Measurements from ENCODE around the gene MEGF9. TPM values are rescaled to one million over a fixed set of nuclear protein-coding genes. Genes with fewer than 3 reads are reported as not detected.

Gene MEGF9
- polyA plus RNA-seq, 1 donor (not counting 4 experiments of a cell fraction or from before 2014, with no cell fraction given) = 11.2 TPM

GRCh38 chr9:120680579-120680978 lies 33.7 kb downstream of the MEGF9 start:
- H2AFZ ChIP-seq (ENCODE audit: control insufficient read depth, low read length) = no peak overlapping the region
- H3K36me3 ChIP-seq (ENCODE audit: control insufficient read depth in 2 of 2, extremely low read depth in 1 of 2, insufficient read depth in 2 of 2, low read length in 2 of 2) = no peaks in the 10 kb centered on the region
- H3K9me1 ChIP-seq (ENCODE audit: control insufficient read depth, extremely low read depth, insufficient read depth, low read length) = no peaks in the 10 kb centered on the region
- no peak overlapping the region for H3K9ac ChIP-seq (ENCODE audit: control insufficient read depth, extremely low read depth, insufficient read depth, low read length)
- dilution Hi-C loops (cut with MboI; ENCODE audit: extremely low pct_ligation_motif_present, low sequenced_read_pairs) = no loop called here
- no peak for TF ChIP-seq EZH2 (IDR thresholded peaks at IDR 0.05; ENCODE audit: low read length)
- TF ChIP-seq, protein P1, sequence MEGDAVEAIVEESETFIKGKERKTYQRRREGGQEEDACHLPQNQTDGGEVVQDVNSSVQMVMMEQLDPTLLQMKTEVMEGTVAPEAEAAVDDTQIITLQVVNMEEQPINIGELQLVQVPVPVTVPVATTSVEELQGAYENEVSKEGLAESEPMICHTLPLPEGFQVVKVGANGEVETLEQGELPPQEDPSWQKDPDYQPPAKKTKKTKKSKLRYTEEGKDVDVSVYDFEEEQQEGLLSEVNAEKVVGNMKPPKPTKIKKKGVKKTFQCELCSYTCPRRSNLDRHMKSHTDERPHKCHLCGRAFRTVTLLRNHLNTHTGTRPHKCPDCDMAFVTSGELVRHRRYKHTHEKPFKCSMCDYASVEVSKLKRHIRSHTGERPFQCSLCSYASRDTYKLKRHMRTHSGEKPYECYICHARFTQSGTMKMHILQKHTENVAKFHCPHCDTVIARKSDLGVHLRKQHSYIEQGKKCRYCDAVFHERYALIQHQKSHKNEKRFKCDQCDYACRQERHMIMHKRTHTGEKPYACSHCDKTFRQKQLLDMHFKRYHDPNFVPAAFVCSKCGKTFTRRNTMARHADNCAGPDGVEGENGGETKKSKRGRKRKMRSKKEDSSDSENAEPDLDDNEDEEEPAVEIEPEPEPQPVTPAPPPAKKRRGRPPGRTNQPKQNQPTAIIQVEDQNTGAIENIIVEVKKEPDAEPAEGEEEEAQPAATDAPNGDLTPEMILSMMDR (optimal IDR thresholded peaks at IDR 0.05 in 1 of 3, IDR thresholded peaks at IDR 0.05 in 1 of 3, conservative IDR thresholded peaks at IDR 0.05 in 1 of 3; ENCODE audit: extremely low read depth in 1 of 3, insufficient read depth in 2 of 3, low read length in 3 of 3) = no peak
- H3K79me2 ChIP-seq (ENCODE audit: control insufficient read depth, insufficient read depth, low read length) = peaks cover 5% of the 10 kb centered on the region
- no peak overlapping the region for H3K27ac ChIP-seq (ENCODE audit: control insufficient read depth, insufficient read depth, low read length)
- no peak overlapping the region for H3K4me3 ChIP-seq (ENCODE audit: control insufficient read depth in 2 of 3, extremely low read depth in 1 of 3, insufficient read depth in 2 of 3, low read depth in 1 of 3, low read length in 3 of 3)
- no peaks in the 10 kb centered on the region for H3K27me3 ChIP-seq (ENCODE audit: control insufficient read depth, extremely low read depth, insufficient read depth, low read length)
- DNase-seq (ENCODE audit: low read depth, low spot score) (no peak), FAIRE-seq (no peak)
- peaks cover 8% of the 10 kb centered on the region for H3K4me1 ChIP-seq (ENCODE audit: control insufficient read depth, extremely low read depth, insufficient read depth, low read length)
- no peaks in the 10 kb centered on the region for H3K9me3 ChIP-seq (ENCODE audit: control insufficient read depth, low read depth, low read length)
- H3K4me2 ChIP-seq (ENCODE audit: control insufficient read depth, extremely low read depth, insufficient read depth, low read depth, low read length) = no peak overlapping the region
- no peaks in the 10 kb centered on the region for H4K20me1 ChIP-seq (ENCODE audit: control insufficient read depth, extremely low read depth, insufficient read depth, low read length)

GRCh38 chr9:120680161-120680560 lies 34.1 kb downstream of the MEGF9 start:
- Histone ChIP-seq H3K9me1 (ENCODE audit: control insufficient read depth, extremely low read depth, insufficient read depth, low read length) (no peaks in the 10 kb centered on the region), H3K4me2 (ENCODE audit: control insufficient read depth, extremely low read depth, insufficient read depth, low read depth, low read length) (no peak overlapping the region), H3K9ac (ENCODE audit: control insufficient read depth, extremely low read depth, insufficient read depth, low read length) (no peak overlapping the region), H2AFZ (ENCODE audit: control insufficient read depth, low read length) (no peak overlapping the region), H3K27me3 (ENCODE audit: control insufficient read depth, extremely low read depth, insufficient read depth, low read length) (no peaks in the 10 kb centered on the region), H3K4me3 (ENCODE audit: control insufficient read depth in 2 of 3, extremely low read depth in 1 of 3, insufficient read depth in 2 of 3, low read depth in 1 of 3, low read length in 3 of 3) (no peak overlapping the region), H3K9me3 (ENCODE audit: control insufficient read depth, low read depth, low read length) (no peaks in the 10 kb centered on the region), H4K20me1 (ENCODE audit: control insufficient read depth, extremely low read depth, insufficient read depth, low read length) (no peaks in the 10 kb centered on the region), H3K79me2 (ENCODE audit: control insufficient read depth, insufficient read depth, low read length) (peaks cover 5% of the 10 kb centered on the region), H3K27ac (ENCODE audit: control insufficient read depth, insufficient read depth, low read length) (no peak overlapping the region), H3K4me1 (ENCODE audit: control insufficient read depth, extremely low read depth, insufficient read depth, low read length) (peaks cover 8% of the 10 kb centered on the region), H3K36me3 (ENCODE audit: control insufficient read depth in 2 of 2, extremely low read depth in 1 of 2, insufficient read depth in 2 of 2, low read length in 2 of 2) (no peaks in the 10 kb centered on the region)
- no peak for FAIRE-seq
- TF ChIP-seq, protein P1 (optimal IDR thresholded peaks at IDR 0.05 in 1 of 3, IDR thresholded peaks at IDR 0.05 in 1 of 3, conservative IDR thresholded peaks at IDR 0.05 in 1 of 3; ENCODE audit: extremely low read depth in 1 of 3, insufficient read depth in 2 of 3, low read length in 3 of 3) = no peak
- TF ChIP-seq EZH2 (IDR thresholded peaks at IDR 0.05; ENCODE audit: low read length) = no peak
- no peak for DNase-seq (ENCODE audit: low read depth, low spot score)
- dilution Hi-C loops (cut with MboI; ENCODE audit: extremely low pct_ligation_motif_present, low sequenced_read_pairs) = no loop called here

All from keratinocyte (primary cell).